Right lobe of liver (tissue), 6 donors: ENCODE data around the gene LPAR1. TPM values are rescaled to one million over a fixed set of nuclear protein-coding genes. Genes with fewer than 3 reads are reported as not detected.
A peak's percentile ranks its signal among the peaks of the same experiment; 100 is the strongest.

Experiments used
- ATAC-seq, 4 donors: fragments of 200-7000 bp; cut with Tn5 transposase; one replicate each; pipeline ENCODE4 v1.9.1; 2020; ENCODE audit warnings: mild to moderate bottlenecking in 4 of 4, moderate library complexity in 4 of 4
- DNase-seq, 3 donors: peaks; one replicate each; pipeline ENCODE4 v3.0.0-alpha.2; 2020
- H3K27ac ChIP-seq, 3 donors: fragments of 200-600 bp; one replicate each; pipeline ENCODE4 v1.8.0; 2022
- H3K27me3 ChIP-seq, 2 donors: fragments of 200-600 bp; one replicate each; pipeline ENCODE4 v1.8.0; 2022
- H3K36me3 ChIP-seq, 4 donors: fragments of 200-600 bp; sonication (generic) in 1 of 4; one replicate each; pipeline versions ENCODE4 v1.5.1 to v1.8.0; 2017 to 2022; ENCODE audit warnings: control low read depth in 1 of 4
- H3K4me1 ChIP-seq, 4 donors: fragments of 200-600 bp; sonication (generic) in 1 of 4; one replicate each; pipeline versions ENCODE4 v1.5.1 to v1.8.0; 2017 to 2022; ENCODE audit warnings: control low read depth in 1 of 4
- H3K4me3 ChIP-seq, 3 donors: fragments of 200-600 bp; one replicate each; pipeline ENCODE4 v1.8.0; 2022
- H3K9me3 ChIP-seq, 4 donors: fragments of 200-600 bp; sonication (generic) in 1 of 4; one replicate each; pipeline versions ENCODE4 v1.5.1 to v1.8.0; 2017 to 2022; ENCODE audit warnings: control low read depth in 1 of 4
- CTCF ChIP-seq, 4 donors: fragments of 200-600 bp in 3 of 4; fragments of 450-650 bp in 1 of 4; IDR thresholded peaks; one replicate each; pipeline versions ENCODE4 v1.5.1 to v1.8.0; 2016 to 2022; ENCODE audit warnings: antibody characterized with exemption in 4 of 4, mild to moderate bottlenecking in 2 of 4
- POLR2A ChIP-seq: fragments of 450-650 bp; IDR thresholded peaks from one replicate; pipeline ENCODE4 v1.6.1; 2017; ENCODE audit warnings: antibody characterized with exemption, mild to moderate bottlenecking
- WGBS: methylation state at CpG from one replicate; pipeline ENCODE4 v1.1.6; 2018; ENCODE audit warnings: low coverage, low lambda C conversion rate; ENCODE audit not compliant: insufficient coverage; ENCODE audit errors: missing lambda C conversion rate; 5-methylcytosine and 5-hydroxymethylcytosine counted together
- intact Hi-C, 2 donors: fragments of 100-400 bp; cut with DNase I; formaldehyde crosslinking; loops; one replicate each; pipeline versions ENCODE4 v1.11.2 to v1.14.1; 2022
- total RNA-seq, 6 experiments: library from RNA; depleted of rRNA in 2 of 6; stranded (reverse); fragments of >200 nt in 2 of 6; fragmentation: NEBNext Ultra II Directional in 3 of 6; extraction: Animal tissue kit (Norgen Biotek cat#: 25700) in 3 of 6; gene quantifications; one replicate each; pipeline versions ENCODE4 v1.1.0 to v1.2.4, GENCODE V29; 2016 to 2023
- donor health status: DM: no; HTN: yes; CAD: no.
- donor health status: DM: no; HTN: no; CAD: no.
- donor health status: DM: no; HTN: no; CAD: no.
- donor health status: DM: no; HTN: yes; CAD: no.
- donor health status: DM: no; HTN: yes; CAD: no.

LPAR1 gene
- total RNA-seq, 6 experiments from 2014 or later = 0.66 to 1.6 (median 1.2) TPM

GRCh38 chr9:110916403-110916802 is 121.9 kb downstream of the LPAR1 start:
- Histone ChIP-seq H3K4me3 (no peak overlapping the region), H3K4me1 (no peaks in the 10 kb centered on the region), H3K36me3 (no peaks in the 10 kb centered on the region), H3K9me3 (no peaks in the 10 kb centered on the region), H3K27me3 (no peaks in the 10 kb centered on the region), H3K27ac (no peak overlapping the region)
- intact Hi-C loops = no loop called here
- DNase-seq = no peak
- WGBS = 49% methylated on average over 2 of the region's 2 CpGs
- ATAC-seq = no peak
- TF ChIP-seq CTCF (IDR thresholded peaks at IDR 0.05) (no peak), POLR2A (no peak)

GRCh38 chr9:110912419-110913291 is 125.6 kb downstream of the LPAR1 start:
- Histone ChIP-seq H3K9me3 (no peaks in the 10 kb centered on the region), H3K27me3 (no peaks in the 10 kb centered on the region), H3K36me3 (no peaks in the 10 kb centered on the region), H3K4me3 (no peak overlapping the region), H3K27ac (no peak overlapping the region), H3K4me1 (no peaks in the 10 kb centered on the region)
- peak in 2 of 4 donors; percentile 19 to 40 for ATAC-seq
- WGBS = 43% methylated on average over 7 of the region's 7 CpGs
- TF ChIP-seq CTCF (IDR thresholded peaks at IDR 0.05) = no peak
- TF ChIP-seq POLR2A = no peak
- no peak for DNase-seq
- intact Hi-C loops = no loop called here

GRCh38 chr9:110911659-110912418 is 126.4 kb downstream of the LPAR1 start:
- intact Hi-C loops = no loop called here
- Histone ChIP-seq H3K9me3 (no peaks in the 10 kb centered on the region), H3K27ac (no peak overlapping the region), H3K4me3 (no peak overlapping the region), H3K4me1 (no peaks in the 10 kb centered on the region), H3K36me3 (no peaks in the 10 kb centered on the region), H3K27me3 (no peaks in the 10 kb centered on the region)
- no peak for ATAC-seq
- DNase-seq = no peak
- TF ChIP-seq POLR2A = no peak
- TF ChIP-seq CTCF (IDR thresholded peaks at IDR 0.05) = no peak
- 28% methylated on average over 4 of the region's 4 CpGs for WGBS

- Histone ChIP-seq H3K9me3 (no peaks in the 10 kb centered on the region), H3K4me3 (no peak overlapping the region), H3K27ac (no peak overlapping the region), H3K27me3 (no peaks in the 10 kb centered on the region), H3K36me3 (no peaks in the 10 kb centered on the region), H3K4me1 (no peaks in the 10 kb centered on the region)
- DNase-seq (no peak), ATAC-seq (no peak)
- intact Hi-C loops = no loop called here
- 58% methylated on average over 2 of the region's 2 CpGs for WGBS
- TF ChIP-seq POLR2A (no peak), CTCF (IDR thresholded peaks at IDR 0.05) (no peak)
Measured at GRCh38 chr9:110908894-110909293, 129.4 kb downstream of the LPAR1 start.
